ENCODE measurements around the gene ZNF524. TPM values are rescaled to one million over a fixed set of nuclear protein-coding genes. Genes with fewer than 3 reads are reported as not detected.

Gene ZNF524
- total RNA-seq, 2 experiments from 2014 or later: 21.9 to 25.2 TPM

GRCh38 chr19:55596304-55596703 lies 3.8 kb upstream of the ZNF524 start:
- H3K27ac Mint-ChIP-seq: no peak overlapping the region
- H3K4me1 Mint-ChIP-seq (ENCODE audit: low read depth): peaks cover 17% of the 10 kb centered on the region
- H3K27me3 Mint-ChIP-seq (ENCODE audit: low read depth): no peaks in the 10 kb centered on the region
- ChIA-PET POLR2A (interaction anchor here (0.7 to 1.4 kb wide), 2 partner anchors 10 to 75 kb away, joined by 3 read pairs; partner anchors contain the start of gene ZNF865), CTCF (no interaction called here)
- H3K36me3 Mint-ChIP-seq (ENCODE audit: low read depth): peaks cover 36% of the 10 kb centered on the region
- no peak for DNase-seq
- H3K4me3 Mint-ChIP-seq: no peak overlapping the region
- no peaks in the 10 kb centered on the region for H3K9me3 Mint-ChIP-seq (ENCODE audit: insufficient read depth)
- ATAC-seq: no peak

- Mint-ChIP-seq H3K4me3 (no peak overlapping the region), H3K4me1 (ENCODE audit: low read depth) (peaks cover 23% of the 10 kb centered on the region), H3K27me3 (ENCODE audit: low read depth) (no peaks in the 10 kb centered on the region), H3K36me3 (ENCODE audit: low read depth) (peaks cover 40% of the 10 kb centered on the region), H3K9me3 (ENCODE audit: insufficient read depth) (no peaks in the 10 kb centered on the region), H3K27ac (no peak overlapping the region)
- ATAC-seq (no peak), DNase-seq (no peak)
- ChIA-PET POLR2A (no interaction called here), CTCF (no interaction called here)
Observed at GRCh38 chr19:55597501-55597921, 2.6 kb upstream of the ZNF524 start.

- ChIA-PET CTCF (no interaction called here), POLR2A (interaction anchor here (2.4 kb wide), 1 partner anchor 29 kb away, joined by 9 read pairs; no protein-coding TSS in a partner anchor)
- H3K4me1 Mint-ChIP-seq (ENCODE audit: low read depth): peaks cover 23% of the 10 kb centered on the region
- DNase-seq: no peak
- no peak overlapping the region for H3K27ac Mint-ChIP-seq
- no peak for ATAC-seq
- no peak overlapping the region for H3K4me3 Mint-ChIP-seq
- no peaks in the 10 kb centered on the region for H3K9me3 Mint-ChIP-seq (ENCODE audit: insufficient read depth)
- H3K36me3 Mint-ChIP-seq (ENCODE audit: low read depth): peaks cover 42% of the 10 kb centered on the region
- no peaks in the 10 kb centered on the region for H3K27me3 Mint-ChIP-seq (ENCODE audit: low read depth)
Observed at GRCh38 chr19:55598034-55598433, 2.1 kb upstream of the ZNF524 start.

GRCh38 chr19:55598719-55599467 lies 1.2 kb upstream of the ZNF524 start:
- Mint-ChIP-seq H3K27ac (peak overlapping the region; percentile 100), H3K36me3 (ENCODE audit: low read depth) (peaks cover 47% of the 10 kb centered on the region), H3K27me3 (ENCODE audit: low read depth) (no peaks in the 10 kb centered on the region), H3K4me1 (ENCODE audit: low read depth) (peaks cover 32% of the 10 kb centered on the region), H3K9me3 (ENCODE audit: insufficient read depth) (no peaks in the 10 kb centered on the region), H3K4me3 (peak overlapping the region; percentile 97)
- CTCF ChIA-PET: interaction anchor here (0.9 to 1.8 kb wide), 8 partner anchors 26 to 258 kb away, joined by 3 to 12 read pairs (median 4); partner anchors contain the start of genes U2AF2 and ZNF784
- DNase-seq (peak; percentile 95), ATAC-seq (peak; percentile 73)
- POLR2A ChIA-PET: interaction anchor here (0.7 to 2.4 kb wide), 12 partner anchors 11 to 192 kb away, joined by 3 to 10 read pairs (median 4); partner anchors contain the start of genes U2AF2, UBE2S, ZNF579 and ZNF784

- Mint-ChIP-seq H3K4me3 (peak within 1 kb of the TSS; percentile 97), H3K27me3 (ENCODE audit: low read depth) (no peaks in the 10 kb centered on the region), H3K36me3 (ENCODE audit: low read depth) (peaks cover 47% of the 10 kb centered on the region), H3K27ac (peak within 1 kb of the TSS; percentile 100), H3K9me3 (ENCODE audit: insufficient read depth) (no peaks in the 10 kb centered on the region), H3K4me1 (ENCODE audit: low read depth) (peaks cover 35% of the 10 kb centered on the region)
- ChIA-PET CTCF (interaction anchor here (0.9 to 1.8 kb wide), 9 partner anchors 25 to 259 kb away, joined by 3 to 12 read pairs (median 4); partner anchors contain the start of genes U2AF2 and ZNF784), POLR2A (interaction anchor here (0.7 to 2.4 kb wide), 12 partner anchors 12 to 192 kb away, joined by 3 to 10 read pairs (median 3); partner anchors contain the start of genes U2AF2, UBE2S, ZNF579 and ZNF784)
- DNase-seq (peak; percentile 98), ATAC-seq (peak; percentile 80)
Observed at GRCh38 chr19:55599468-55599841, 633 bp upstream of the ZNF524 start, which contains the start of gene FIZ1. FIZ1 (minus strand) TSS chr19:55599517; CDS start chr19:55597865, 1,652 bp downstream.

GRCh38 chr19:55600662-55601028 lies 557 bp downstream of the ZNF524 start:
- Mint-ChIP-seq H3K27ac (peak overlapping the region; percentile 81), H3K36me3 (ENCODE audit: low read depth) (peaks cover 36% of the 10 kb centered on the region), H3K4me3 (peak overlapping the region; percentile 85), H3K4me1 (ENCODE audit: low read depth) (peaks cover 40% of the 10 kb centered on the region), H3K9me3 (ENCODE audit: insufficient read depth) (no peaks in the 10 kb centered on the region), H3K27me3 (ENCODE audit: low read depth) (no peaks in the 10 kb centered on the region)
- DNase-seq (no peak), ATAC-seq (no peak)
- ChIA-PET CTCF (interaction anchor here (1.2 kb wide), 2 partner anchors 18 to 26 kb away, joined by 3 read pairs; no protein-coding TSS in a partner anchor), POLR2A (no interaction called here)

- Mint-ChIP-seq H3K36me3 (ENCODE audit: low read depth) (peaks cover 36% of the 10 kb centered on the region), H3K27ac (peak overlapping the region; percentile 81), H3K4me3 (peak overlapping the region; percentile 85), H3K4me1 (ENCODE audit: low read depth) (peaks cover 43% of the 10 kb centered on the region), H3K9me3 (ENCODE audit: insufficient read depth) (no peaks in the 10 kb centered on the region), H3K27me3 (ENCODE audit: low read depth) (no peaks in the 10 kb centered on the region)
- DNase-seq (no peak), ATAC-seq (no peak)
- POLR2A ChIA-PET: no interaction called here
- CTCF ChIA-PET: interaction anchor here (1.2 kb wide), 1 partner anchor 18 kb away, joined by 3 read pairs; no protein-coding TSS in a partner anchor
Observed at GRCh38 chr19:55601084-55601483, 996 bp downstream of the ZNF524 start.

- Mint-ChIP-seq H3K4me3 (no peak overlapping the region), H3K27ac (no peak overlapping the region), H3K36me3 (ENCODE audit: low read depth) (peaks cover 33% of the 10 kb centered on the region), H3K4me1 (ENCODE audit: low read depth) (peaks cover 56% of the 10 kb centered on the region), H3K9me3 (ENCODE audit: insufficient read depth) (no peaks in the 10 kb centered on the region), H3K27me3 (ENCODE audit: low read depth) (no peaks in the 10 kb centered on the region)
- DNase-seq (no peak), ATAC-seq (no peak)
- POLR2A ChIA-PET: no interaction called here
- CTCF ChIA-PET: no interaction called here
Observed at GRCh38 chr19:55602104-55603001, 2.3 kb downstream of the ZNF524 start.

- no peaks in the 10 kb centered on the region for H3K9me3 Mint-ChIP-seq (ENCODE audit: insufficient read depth)
- ChIA-PET CTCF (interaction anchor here (5.6 kb wide), 1 partner anchor 22 kb away, joined by 59 read pairs; the partner anchor contains the start of gene ZNF784), POLR2A (no interaction called here)
- H3K4me3 Mint-ChIP-seq: no peak overlapping the region
- ATAC-seq: no peak
- DNase-seq: no peak
- H3K4me1 Mint-ChIP-seq (ENCODE audit: low read depth): peaks cover 60% of the 10 kb centered on the region
- no peak overlapping the region for H3K27ac Mint-ChIP-seq
- peaks cover 36% of the 10 kb centered on the region for H3K36me3 Mint-ChIP-seq (ENCODE audit: low read depth)
- no peaks in the 10 kb centered on the region for H3K27me3 Mint-ChIP-seq (ENCODE audit: low read depth)
Observed at GRCh38 chr19:55603115-55603514, 3.0 kb downstream of the ZNF524 start.

GRCh38 chr19:55603581-55604292 lies 3.6 kb downstream of the ZNF524 start:
- Mint-ChIP-seq H3K4me3 (peak overlapping the region; percentile 83), H3K4me1 (ENCODE audit: low read depth) (peaks cover 57% of the 10 kb centered on the region), H3K27me3 (ENCODE audit: low read depth) (no peaks in the 10 kb centered on the region), H3K9me3 (ENCODE audit: insufficient read depth) (no peaks in the 10 kb centered on the region), H3K27ac (peak overlapping the region; percentile 57), H3K36me3 (ENCODE audit: low read depth) (peaks cover 36% of the 10 kb centered on the region)
- no peak for DNase-seq
- ATAC-seq: no peak
- ChIA-PET CTCF (interaction anchor here (0.7 to 5.6 kb wide), 5 partner anchors 21 to 303 kb away, joined by 3 to 59 read pairs (median 4); partner anchors contain the start of gene ZNF784), POLR2A (interaction anchor here (1.2 kb wide), 2 partner anchors 21 to 22 kb away, joined by 3 read pairs; no protein-coding TSS in a partner anchor)

- POLR2A ChIA-PET: interaction anchor here (0.9 to 2.2 kb wide), 7 partner anchors 9 to 351 kb away, joined by 3 to 27 read pairs (median 3); partner anchors contain the start of genes U2AF2 and ZNF784
- Mint-ChIP-seq H3K4me1 (ENCODE audit: low read depth) (peaks cover 61% of the 10 kb centered on the region), H3K27me3 (ENCODE audit: low read depth) (no peaks in the 10 kb centered on the region), H3K36me3 (ENCODE audit: low read depth) (peaks cover 46% of the 10 kb centered on the region), H3K9me3 (ENCODE audit: insufficient read depth) (no peaks in the 10 kb centered on the region), H3K27ac (peak overlapping the region; percentile 94), H3K4me3 (peak overlapping the region; percentile 83)
- ATAC-seq (peak; percentile 84), DNase-seq (peak; percentile 99)
- CTCF ChIA-PET: interaction anchor here (0.8 to 5.6 kb wide), 17 partner anchors 14 to 304 kb away, joined by 3 to 59 read pairs (median 8); partner anchors contain the start of genes U2AF2, ZNF628 and ZNF784
Observed at GRCh38 chr19:55605207-55605636, 5.1 kb downstream of the ZNF524 start.

Data from activated CD8-positive, alpha-beta T cell treated with anti-CD3 and anti-CD28 coated beads, Interleukin-2, amount 10 ng/mL, durations not matched to agents 7 days and 5 days (primary cell).